A549 (cell line): Measurements from ENCODE around the gene BRD3OS. TPM values are rescaled to one million over a fixed set of nuclear protein-coding genes. Genes with fewer than 3 reads are reported as not detected.

Experiments used
- ATAC-seq, 2 experiments: fragments of 200-7000 bp in 1 of 2; fragments of >200 bp in 1 of 2; cut with Nextera tagmentation in 1 of 2; cut with Tn5 transposase in 1 of 2; 3 replicates each; pipeline versions ENCODE4 v1.8.0 to v1.9.1; 2018 to 2020; ENCODE audit warnings: mild to moderate bottlenecking in 1 of 2, moderate library complexity in 1 of 2
- CTCF ChIA-PET: fragments of 300-600 bp; sonication (Branson Sonifier 250); formaldehyde crosslinking; extraction: SDS; loops from one replicate; lab custom pipeline; 2021; ENCODE audit warnings: antibody characterized with exemption, inconsistent platforms; lab: Yijun Ruan, JAX
- POLR2A ChIA-PET: fragments of 350-600 bp; formaldehyde crosslinking; extraction: SDS; loops from one replicate; lab custom pipeline; 2021; ENCODE audit warnings: antibody characterized with exemption, inconsistent platforms; lab: Yijun Ruan, JAX
- DNase-seq, 2 experiments: peaks; one replicate each; pipeline versions ENCODE4 v3.0.0 to v3.0.0-alpha.2; 2011 to 2016; ENCODE audit warnings: low read depth in 1 of 2, low spot score in 1 of 2
- FAIRE-seq: peaks from 2 replicates; lab custom pipeline; 2011; peaks lifted over from hg19 to GRCh38; lab: Jason Lieb, UNC
- H3K27ac ChIP-seq, 2 experiments: fragments of >200 bp; sonication (Bioruptor Twin); formaldehyde crosslinking; 3 replicates each; pipeline ENCODE4 v1.5.1; 2016 to 2017
- H3K4me1 ChIP-seq: fragments of >200 bp; sonication (Bioruptor Twin); formaldehyde crosslinking; 3 replicates; pipeline ENCODE4 v1.6.1; 2016
- H3K4me2 ChIP-seq: fragments of >200 bp; sonication (Bioruptor Twin); formaldehyde crosslinking; 3 replicates; pipeline ENCODE4 v1.6.1; 2016
- H3K4me3 ChIP-seq: fragments of >200 bp; sonication (Bioruptor Twin); formaldehyde crosslinking; 3 replicates; pipeline ENCODE4 v1.5.1; 2016
- H3K9me3 ChIP-seq: fragments of >200 bp; sonication (Bioruptor Twin); formaldehyde crosslinking; 3 replicates; pipeline ENCODE4 v1.6.1; 2016
- CBX2 ChIP-seq: fragments of 200-600 bp; sonication (generic); IDR thresholded peaks from 2 replicates; pipeline ENCODE4 v1.6.1; 2016; ENCODE audit warnings: low read depth, mild to moderate bottlenecking, borderline replicate concordance
- CBX8 ChIP-seq: fragments of 200-600 bp; sonication (generic); IDR thresholded peaks from 2 replicates; pipeline ENCODE4 v1.6.1; 2016
- CTCF ChIP-seq: fragments of >200 bp; sonication (Bioruptor Twin); formaldehyde crosslinking; IDR thresholded peaks from 3 replicates; pipeline ENCODE4 v1.5.1; 2016
- FOSB ChIP-seq: fragments of 250-450 bp; sonication (Bioruptor Pico); IDR thresholded peaks from 2 replicates; pipeline ENCODE4 v1.5.0; 2020; ENCODE audit warnings: mild to moderate bottlenecking, moderate library complexity
- FOSL2 ChIP-seq, 2 experiments: fragments of 450-650 bp in 1 of 2; fragments of >200 bp in 1 of 2; sonication (Bioruptor Twin) in 1 of 2; formaldehyde crosslinking; IDR thresholded peaks; 2 replicates each; pipeline versions ENCODE4 v1.5.0 to v1.6.1; 2016 to 2020; ENCODE audit warnings: mild to moderate bottlenecking in 1 of 2, moderate library complexity in 1 of 2
- FOXS1 ChIP-seq: fragments of 250-450 bp; sonication (Bioruptor Pico); IDR thresholded peaks from 2 replicates; pipeline ENCODE4 v1.5.0; 2020; ENCODE audit warnings: mild to moderate bottlenecking, moderate library complexity
- HOXB13 ChIP-seq: fragments of 250-450 bp; sonication (Bioruptor Pico); IDR thresholded peaks from 2 replicates; pipeline ENCODE4 v1.5.0; 2020; ENCODE audit warnings: low read depth, mild to moderate bottlenecking, moderate library complexity
- JUN ChIP-seq, 2 experiments: fragments of >200 bp; sonication (Bioruptor Twin); formaldehyde crosslinking; IDR thresholded peaks; 2 replicates in 1 of 2; 3 replicates in 1 of 2; pipeline ENCODE4 v1.6.1; 2016 to 2017
- JUNB ChIP-seq: fragments of >200 bp; sonication (Bioruptor Twin); formaldehyde crosslinking; IDR thresholded peaks from 2 replicates; pipeline ENCODE4 v1.6.1; 2016
- MAFK ChIP-seq: fragments of 450-650 bp; IDR thresholded peaks from 2 replicates; pipeline ENCODE4 v1.6.1; 2014; ENCODE audit not compliant: partially characterized antibody
- MAX ChIP-seq: IDR thresholded peaks from 2 replicates; pipeline ENCODE4 v1.6.1; 2012
- POLR2AphosphoS2 ChIP-seq: conservative IDR thresholded peaks from 2 replicates; pipeline ENCODE4 v1.6.1; 2012; ENCODE audit warnings: low read length, improper control_type of control experiment, inconsistent platforms
- RAD21 ChIP-seq, 2 experiments: fragments of >200 bp in 1 of 2; sonication (Bioruptor Twin) in 1 of 2; formaldehyde crosslinking in 1 of 2; IDR thresholded peaks in 1 of 2; conservative IDR thresholded peaks in 1 of 2; 2 replicates in 1 of 2; 3 replicates in 1 of 2; pipeline ENCODE4 v1.6.1; 2012 to 2018; ENCODE audit warnings: inconsistent platforms in 1 of 2
- RCOR1 ChIP-seq: fragments of 150-350 bp; IDR thresholded peaks from 2 replicates; pipeline ENCODE4 v1.6.1; 2014; ENCODE audit warnings: antibody characterized with exemption, low read length, low read depth
- SMC3 ChIP-seq: fragments of >200 bp; sonication (Bioruptor Twin); formaldehyde crosslinking; IDR thresholded peaks from 3 replicates; pipeline ENCODE4 v1.6.1; 2018; ENCODE audit warnings: inconsistent platforms
- ZSCAN20 ChIP-seq: fragments of 250-450 bp; sonication (Bioruptor Pico); IDR thresholded peaks from 2 replicates; pipeline ENCODE4 v1.8.0; 2022; ENCODE audit warnings: mild to moderate bottlenecking, moderate library complexity
- WGBS: methylation state at CpG from one replicate; pipeline ENCODE4 v1.1.6; 2017; ENCODE audit errors: missing lambda C conversion rate; 5-methylcytosine and 5-hydroxymethylcytosine counted together
- polyA plus RNA-seq, 4 experiments: library from polyadenylated mRNA; depleted of rRNA in 3 of 4; stranded (reverse); fragments of >200 nt; fragmentation: RNase III in 1 of 4; extraction: RNeasy Plus Mini Kit Qiagen cat#74134 plus additional on column Dnase treatment in 1 of 4; gene quantifications; 2 replicates in 3 of 4; 3 replicates in 1 of 4; pipeline ENCODE4 v1.2.3, GENCODE V29; 2011 to 2017
- TF ChIP-seq, protein P1 (sequence below): fragments of 250-450 bp; sonication (Bioruptor Pico); IDR thresholded peaks from 2 replicates; pipeline ENCODE4 v1.5.0; 2021; ENCODE audit warnings: mild to moderate bottlenecking, moderate library complexity, borderline replicate concordance

Gene BRD3OS
- polyA plus RNA-seq, 2 of the 4 experiments (the other 2 are of a cell fraction), result 10.4 to 10.8 TPM

DNA sequence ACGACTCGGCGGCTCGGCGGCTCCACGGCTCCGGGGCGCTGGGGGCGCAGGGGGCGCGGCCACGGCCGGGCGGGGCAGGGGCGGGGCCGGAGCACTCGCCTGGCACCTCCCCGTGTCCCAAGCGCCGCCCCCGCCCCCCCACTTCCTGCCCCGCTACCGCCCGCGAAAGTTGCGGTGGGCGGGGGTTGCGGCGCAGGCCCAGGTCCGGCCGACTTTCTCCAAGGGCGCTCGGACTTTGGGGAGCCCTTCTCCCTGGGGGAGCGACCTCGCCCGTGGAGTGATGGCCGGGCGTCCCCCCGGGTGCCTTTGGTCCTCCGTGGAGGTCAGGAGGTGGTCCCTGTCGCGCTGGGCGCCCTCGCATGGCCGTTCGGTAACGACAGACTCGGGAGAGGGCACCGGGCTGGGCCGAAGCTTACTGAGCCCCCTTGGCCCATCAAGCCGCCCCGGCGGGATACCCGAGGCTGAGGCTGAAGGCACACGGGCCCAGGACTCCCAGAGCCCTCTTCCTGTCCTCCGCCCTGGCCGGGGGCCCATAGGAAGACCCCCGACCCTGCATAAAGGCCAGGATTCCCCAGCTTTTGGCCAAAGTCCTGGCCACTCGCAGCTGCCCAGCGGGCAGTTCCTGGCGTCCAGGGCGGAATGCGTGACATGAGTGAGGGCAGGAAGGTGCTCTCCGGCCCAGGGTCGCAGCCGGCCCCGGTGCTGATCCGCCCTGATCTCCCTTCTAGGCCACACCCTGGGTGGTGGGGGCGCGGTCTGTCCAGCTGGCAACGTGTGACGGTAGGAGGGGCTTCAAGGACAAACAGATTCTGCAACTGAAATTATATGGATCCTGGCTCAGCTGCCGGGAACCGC is 32.3 kb upstream of the BRD3OS start (continued):
- TF ChIP-seq POLR2AphosphoS2 (no peak), HOXB13 (CRISPR knock-in tag) (no peak), FOSB (CRISPR knock-in tag) (no peak)
- TF ChIP-seq, all 56 proteins: peak for 8

GRCh38 chr9:133993635-133994253 is 31.5 kb upstream of the BRD3OS start:
- H3K4me3 ChIP-seq, result peak overlapping the region; percentile 98
- FAIRE-seq, result no peak
- POLR2A ChIA-PET, result interaction anchor here (1.0 to 2.2 kb wide), 4 partner anchors 32 to 211 kb away, joined by 3 to 12 read pairs (median 7); partner anchors contain the start of gene BRD3OS
- peak overlapping the region; percentile 98 to 99 for H3K27ac ChIP-seq
- 59% methylated on average over 3 of the region's 16 CpGs for WGBS
- H3K4me1 ChIP-seq, result peaks cover 32% of the 10 kb centered on the region
- H3K9me3 ChIP-seq, result no peaks in the 10 kb centered on the region
- peak overlapping the region; percentile 99 for H3K4me2 ChIP-seq
- CTCF ChIA-PET, result interaction anchor here (0.6 to 5.5 kb wide), 78 partner anchors 8 to 808 kb away, joined by 3 to 348 read pairs (median 5); partner anchors contain the start of genes BRD3OS, DBH and WDR5
- no peak for ATAC-seq
- DNase-seq, result no peak
- no peak for TF ChIP-seq JUN (IDR thresholded peaks at IDR 0.05)
- no peak for TF ChIP-seq FOXS1 (CRISPR knock-in tag)
- TF ChIP-seq MAFK, result no peak
- no peak for TF ChIP-seq CBX8
- TF ChIP-seq, protein P1, sequence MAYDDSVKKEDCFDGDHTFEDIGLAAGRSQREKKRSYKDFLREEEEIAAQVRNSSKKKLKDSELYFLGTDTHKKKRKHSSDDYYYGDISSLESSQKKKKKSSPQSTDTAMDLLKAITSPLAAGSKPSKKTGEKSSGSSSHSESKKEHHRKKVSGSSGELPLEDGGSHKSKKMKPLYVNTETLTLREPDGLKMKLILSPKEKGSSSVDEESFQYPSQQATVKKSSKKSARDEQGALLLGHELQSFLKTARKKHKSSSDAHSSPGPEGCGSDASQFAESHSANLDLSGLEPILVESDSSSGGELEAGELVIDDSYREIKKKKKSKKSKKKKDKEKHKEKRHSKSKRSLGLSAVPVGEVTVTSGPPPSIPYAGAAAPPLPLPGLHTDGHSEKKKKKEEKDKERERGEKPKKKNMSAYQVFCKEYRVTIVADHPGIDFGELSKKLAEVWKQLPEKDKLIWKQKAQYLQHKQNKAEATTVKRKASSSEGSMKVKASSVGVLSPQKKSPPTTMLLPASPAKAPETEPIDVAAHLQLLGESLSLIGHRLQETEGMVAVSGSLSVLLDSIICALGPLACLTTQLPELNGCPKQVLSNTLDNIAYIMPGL, result no peak
- no peak for TF ChIP-seq POLR2AphosphoS2
- no peak for TF ChIP-seq CBX2

- ChIA-PET CTCF (interaction anchor here (0.6 to 5.5 kb wide), 98 partner anchors 8 to 620 kb away, joined by 3 to 348 read pairs (median 4); partner anchors contain the start of genes BRD3OS, DBH and WDR5), POLR2A (interaction anchor here (1.5 to 2.2 kb wide), 3 partner anchors 120 to 212 kb away, joined by 3 to 12 read pairs (median 9); no protein-coding TSS in a partner anchor)
- ATAC-seq, result peak; percentile 49 to 81
- 0% methylated on average over 5 of the region's 11 CpGs for WGBS
- Histone ChIP-seq H3K4me3 (no peak overlapping the region), H3K4me2 (peak overlapping the region; percentile 99), H3K4me1 (peaks cover 31% of the 10 kb centered on the region)
- no peak for FAIRE-seq
- DNase-seq, result peak; percentile 72 to 86
- TF ChIP-seq CTCF (peak; percentile 92), SMC3 (peak; percentile 96), MAX (peak; percentile 37; the same call in 1 of the 2 replicates), FOSL2 (IDR thresholded peaks at IDR 0.05) (no peak), FOSL2 (CRISPR knock-in tag; IDR thresholded peaks at IDR 0.05) (no peak), JUNB (no peak), RAD21 (conservative IDR thresholded peaks at IDR 0.05 in 1 of 2, IDR thresholded peaks at IDR 0.05 in 1 of 2) (peak; percentile 97 to 98), CBX2 (no peak), RCOR1 (no peak), ZSCAN20 (CRISPR knock-in tag) (no peak)
- TF ChIP-seq, all 56 proteins: peak for 4
- Histone ChIP-seq H3K9me3 (no peaks in the 10 kb centered on the region), H3K27ac (peak overlapping the region in 1 of 2 experiments; percentile 99; a peak in 3 of 6 replicates)
Measured at GRCh38 chr9:133994353-133995011, 30.8 kb upstream of the BRD3OS start.
